Vagina (tissue), 2 donors: ENCODE results near the gene ZNF667. TPM values are rescaled to one million over a fixed set of nuclear protein-coding genes. Genes with fewer than 3 reads are reported as not detected.

Source experiments
- DNase-seq, 2 donors: peaks; one replicate each; pipeline ENCODE4 v3.0.0-alpha.2; 2017; ENCODE audit errors: extremely low spot score in 2 of 2
- H3K27ac ChIP-seq: fragments of 200-600 bp; sonication (generic); one replicate; pipeline ENCODE4 v1.5.1; 2019
- H3K27me3 ChIP-seq: fragments of 200-600 bp; sonication (generic); one replicate; pipeline ENCODE4 v1.5.1; 2019
- H3K36me3 ChIP-seq, 2 donors: fragments of 200-600 bp; sonication (generic); one replicate each; pipeline ENCODE4 v1.5.1; 2017 to 2019
- H3K4me1 ChIP-seq: fragments of 200-600 bp; sonication (generic); one replicate; pipeline ENCODE4 v1.5.1; 2019
- H3K4me3 ChIP-seq, 2 donors: fragments of 200-600 bp; sonication (generic); 1 replicate in 1 of 2; 2 replicates in 1 of 2; pipeline ENCODE4 v1.5.1; 2016 to 2019
- H3K9me3 ChIP-seq: fragments of 200-600 bp; sonication (generic); one replicate; pipeline ENCODE4 v1.5.1; 2019
- POLR2A ChIP-seq, 2 donors: fragments of 450-650 bp; IDR thresholded peaks; one replicate each; pipeline ENCODE4 v1.6.1; 2017; ENCODE audit warnings: antibody characterized with exemption in 2 of 2, mild to moderate bottlenecking in 2 of 2, moderate library complexity in 2 of 2
- POLR2AphosphoS5 ChIP-seq, 2 donors: sonication (generic); formaldehyde crosslinking; IDR thresholded peaks; one replicate each; pipeline ENCODE4 v1.9.0; 2017; ENCODE audit warnings: antibody characterized with exemption in 2 of 2, mild to moderate bottlenecking in 2 of 2, low read depth in 1 of 2; ENCODE audit not compliant: insufficient read depth in 1 of 2
- intact Hi-C: fragments of 100-400 bp; cut with DNase I; formaldehyde crosslinking; loops from one replicate; pipeline ENCODE4 v1.15.1; 2023
- total RNA-seq: library from RNA; depleted of rRNA; stranded (reverse); fragments of >200 nt; gene quantifications from one replicate; pipeline ENCODE4 v1.2.3, GENCODE V29; 2016
- TF ChIP-seq, protein P1 (sequence below), 3 experiments: fragments of 450-650 bp in 2 of 3; fragments of 200-600 bp in 1 of 3; sonication (generic) in 1 of 3; IDR thresholded peaks; one replicate each; pipeline ENCODE4 v1.5.1; 2017 to 2019; ENCODE audit warnings: antibody characterized with exemption in 3 of 3, mild to moderate bottlenecking in 2 of 3, moderate library complexity in 2 of 3

ZNF667 gene
- 2.5 TPM for total RNA-seq

DNA sequence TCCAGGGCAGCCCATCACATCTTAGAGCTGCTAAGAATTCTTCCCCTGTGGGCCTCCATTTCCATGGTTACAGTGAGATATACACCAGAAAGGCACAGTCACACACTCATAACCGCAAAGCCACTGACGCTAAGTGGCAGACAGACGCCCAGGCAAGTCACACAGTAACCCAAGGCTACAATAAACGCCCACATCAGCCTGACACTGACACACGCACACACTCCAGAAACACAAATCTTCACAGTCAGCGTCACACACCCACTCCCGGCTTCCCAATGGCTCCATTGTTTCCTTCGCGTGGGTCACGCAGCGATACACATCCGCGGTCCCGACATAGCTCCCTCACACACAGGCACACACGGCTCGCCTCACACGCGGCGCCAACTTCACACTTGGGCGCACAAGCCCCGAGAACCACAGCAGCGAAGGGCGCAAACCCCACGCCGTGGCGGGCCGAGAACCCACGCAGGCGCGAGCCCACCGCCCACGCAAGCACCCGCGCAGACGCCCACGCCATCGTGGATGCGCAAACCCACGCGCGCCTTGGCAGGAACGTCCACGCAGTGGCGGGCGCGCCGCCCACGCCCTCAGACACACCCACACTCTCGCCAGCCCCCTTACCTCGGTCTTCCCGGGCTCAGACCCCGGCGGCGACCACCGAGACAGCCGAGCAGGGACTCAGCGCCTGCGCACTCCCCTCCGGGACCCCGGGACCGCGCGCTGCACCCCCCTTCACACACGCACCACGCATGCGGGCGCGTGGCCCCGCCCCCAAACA, at the start of gene ZNF667:
Gene ZNF667 (minus strand): TSS at position 695 of the 778 bp plus-strand sequence. CDS start 14,975 bp downstream, outside the sequence.
- DNase-seq, result no peak
- TF ChIP-seq, protein P1, sequence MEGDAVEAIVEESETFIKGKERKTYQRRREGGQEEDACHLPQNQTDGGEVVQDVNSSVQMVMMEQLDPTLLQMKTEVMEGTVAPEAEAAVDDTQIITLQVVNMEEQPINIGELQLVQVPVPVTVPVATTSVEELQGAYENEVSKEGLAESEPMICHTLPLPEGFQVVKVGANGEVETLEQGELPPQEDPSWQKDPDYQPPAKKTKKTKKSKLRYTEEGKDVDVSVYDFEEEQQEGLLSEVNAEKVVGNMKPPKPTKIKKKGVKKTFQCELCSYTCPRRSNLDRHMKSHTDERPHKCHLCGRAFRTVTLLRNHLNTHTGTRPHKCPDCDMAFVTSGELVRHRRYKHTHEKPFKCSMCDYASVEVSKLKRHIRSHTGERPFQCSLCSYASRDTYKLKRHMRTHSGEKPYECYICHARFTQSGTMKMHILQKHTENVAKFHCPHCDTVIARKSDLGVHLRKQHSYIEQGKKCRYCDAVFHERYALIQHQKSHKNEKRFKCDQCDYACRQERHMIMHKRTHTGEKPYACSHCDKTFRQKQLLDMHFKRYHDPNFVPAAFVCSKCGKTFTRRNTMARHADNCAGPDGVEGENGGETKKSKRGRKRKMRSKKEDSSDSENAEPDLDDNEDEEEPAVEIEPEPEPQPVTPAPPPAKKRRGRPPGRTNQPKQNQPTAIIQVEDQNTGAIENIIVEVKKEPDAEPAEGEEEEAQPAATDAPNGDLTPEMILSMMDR (IDR thresholded peaks at IDR 0.05), result no peak
- no peak for TF ChIP-seq POLR2A (IDR thresholded peaks at IDR 0.05)
- no peak for TF ChIP-seq POLR2AphosphoS5 (IDR thresholded peaks at IDR 0.05; ENCODE audit: insufficient read depth in 1 of 2, low read depth in 1 of 2)
- Histone ChIP-seq H3K27me3 (no peaks in the 10 kb centered on the region), H3K27ac (peak within 1 kb of the TSS; percentile 68), H3K4me3 (peak within 1 kb of the TSS; percentile 54 to 75), H3K9me3 (peaks cover 23% of the 10 kb centered on the region), H3K36me3 (peaks cover 0 to 18% of the 10 kb centered on the region in 2 donors), H3K4me1 (peaks cover 20% of the 10 kb centered on the region)
- intact Hi-C loops, result loop anchor here (10.0 kb wide), 1 partner anchor 88 kb away; the partner anchor contains the start of gene ZNF470

DNA sequence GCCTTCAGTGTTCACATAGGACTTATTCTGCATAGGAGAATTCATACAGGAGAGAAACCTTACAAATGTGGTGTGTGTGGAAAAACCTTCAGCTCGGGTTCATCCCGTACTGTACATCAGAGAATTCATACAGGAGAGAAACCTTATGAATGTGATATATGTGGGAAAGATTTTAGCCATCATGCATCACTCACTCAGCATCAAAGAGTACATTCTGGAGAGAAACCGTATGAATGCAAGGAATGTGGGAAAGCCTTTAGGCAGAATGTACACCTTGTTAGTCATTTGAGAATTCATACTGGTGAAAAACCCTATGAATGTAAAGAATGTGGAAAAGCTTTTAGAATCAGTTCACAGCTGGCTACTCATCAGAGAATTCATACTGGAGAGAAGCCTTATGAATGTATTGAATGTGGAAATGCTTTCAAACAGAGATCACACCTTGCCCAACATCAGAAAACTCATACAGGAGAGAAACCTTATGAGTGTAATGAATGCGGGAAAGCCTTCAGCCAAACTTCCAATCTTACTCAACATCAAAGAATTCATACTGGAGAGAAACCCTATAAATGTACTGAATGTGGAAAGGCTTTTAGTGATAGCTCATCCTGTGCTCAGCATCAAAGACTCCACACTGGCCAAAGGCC, 48.2 kb upstream of the ZNF667 start:
- no peak for TF ChIP-seq POLR2AphosphoS5 (IDR thresholded peaks at IDR 0.05; ENCODE audit: insufficient read depth in 1 of 2, low read depth in 1 of 2)
- TF ChIP-seq, protein P1 (IDR thresholded peaks at IDR 0.05), result no peak
- no peak for TF ChIP-seq POLR2A (IDR thresholded peaks at IDR 0.05)
- Histone ChIP-seq H3K27me3 (no peaks in the 10 kb centered on the region), H3K36me3 (peaks cover 3 to 50% of the 10 kb centered on the region in 2 donors), H3K9me3 (peaks cover 78% of the 10 kb centered on the region), H3K4me1 (no peaks in the 10 kb centered on the region), H3K27ac (no peak overlapping the region), H3K4me3 (no peak overlapping the region)
- no peak for DNase-seq
- intact Hi-C loops, result no loop called here

- intact Hi-C loops, result no loop called here
- TF ChIP-seq, protein P1 (IDR thresholded peaks at IDR 0.05), result no peak
- TF ChIP-seq POLR2AphosphoS5 (IDR thresholded peaks at IDR 0.05; ENCODE audit: insufficient read depth in 1 of 2, low read depth in 1 of 2) (no peak), POLR2A (IDR thresholded peaks at IDR 0.05) (no peak)
- Histone ChIP-seq H3K4me1 (peaks cover 7% of the 10 kb centered on the region), H3K4me3 (peak overlapping the region; percentile 59 to 63), H3K27me3 (no peaks in the 10 kb centered on the region), H3K36me3 (peaks cover 0 to 18% of the 10 kb centered on the region in 2 donors), H3K27ac (peak overlapping the region; percentile 89), H3K9me3 (no peaks in the 10 kb centered on the region)
- no peak for DNase-seq
Observed at GRCh38 chr19:56508290-56508778, 31.2 kb upstream of the ZNF667 start.

DNA sequence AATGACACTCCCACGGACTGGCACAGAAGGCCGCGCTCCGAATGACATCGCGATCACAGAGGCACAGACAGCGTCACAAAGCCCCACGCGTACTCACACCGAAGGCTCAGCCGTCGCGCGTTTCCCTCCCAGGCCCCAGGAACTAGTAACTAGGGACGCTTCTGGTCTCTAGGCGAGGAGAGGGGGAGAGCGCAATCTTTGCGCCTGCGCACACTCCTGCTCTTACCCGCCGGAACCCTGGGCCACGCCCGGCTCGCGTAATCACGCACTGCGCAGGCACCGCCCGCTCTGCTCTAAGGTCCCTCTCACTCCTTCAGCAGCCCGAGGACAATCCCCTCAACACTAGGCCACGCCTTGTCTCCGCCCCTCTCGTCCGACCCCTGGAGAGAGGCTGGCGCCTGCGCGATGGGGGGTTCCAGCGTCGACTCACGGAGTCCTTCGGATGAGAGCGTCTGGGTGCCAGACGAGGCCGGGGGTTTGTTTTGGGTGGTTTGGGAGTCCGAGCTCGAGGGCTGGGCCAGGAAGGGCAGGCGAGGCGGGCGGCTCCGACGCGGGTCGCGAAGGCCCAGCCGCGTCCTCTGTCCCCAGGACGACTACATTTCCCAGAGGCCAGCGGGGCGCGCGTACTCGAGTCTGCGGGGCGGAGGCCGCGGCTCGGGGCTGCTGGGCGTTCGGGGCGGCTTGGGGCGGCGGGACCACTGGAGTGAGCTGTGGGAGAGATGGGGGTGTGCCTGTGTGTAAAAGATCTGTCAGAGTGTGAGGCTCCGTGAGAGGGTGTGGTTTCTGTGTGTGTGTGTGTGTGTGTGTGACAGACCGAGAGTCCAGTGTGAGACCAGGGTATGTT, 30.5 kb upstream of the ZNF667 start, which contains the start of gene ZNF471:
Gene ZNF471 (plus strand): TSS at position 410 of the 844 bp plus-strand sequence. CDS start 3,717 bp downstream, outside the sequence.
- TF ChIP-seq, protein P1 (IDR thresholded peaks at IDR 0.05), result no peak
- TF ChIP-seq POLR2AphosphoS5 (IDR thresholded peaks at IDR 0.05; ENCODE audit: insufficient read depth in 1 of 2, low read depth in 1 of 2), result peak; percentile 78 to 90
- Histone ChIP-seq H3K4me3 (peak within 1 kb of the TSS; percentile 59 to 63), H3K4me1 (peaks cover 7% of the 10 kb centered on the region), H3K36me3 (peaks cover 0 to 12% of the 10 kb centered on the region in 2 donors), H3K27me3 (no peaks in the 10 kb centered on the region), H3K27ac (peak within 1 kb of the TSS; percentile 89), H3K9me3 (no peaks in the 10 kb centered on the region)
- intact Hi-C loops, result no loop called here
- peak; percentile 95 to 96 for DNase-seq
